PC-9 (cell line): Measurements from ENCODE around the gene ANKDD1A. TPM values are rescaled to one million over a fixed set of nuclear protein-coding genes. Genes with fewer than 3 reads are reported as not detected.
A peak's percentile ranks its signal among the peaks of the same experiment; 100 is the strongest.

ENCODE experiments used
- BruUV-seq: library from RNA; stranded (reverse); fragments of 400-500 nt; replicated peaks from 2 replicates; lab custom pipeline; 2021; lab: Mats Ljungman, UMichigan
- CTCF ChIA-PET: fragments of 300-600 bp; sonication (Branson Sonifier 250); formaldehyde crosslinking; loops from one replicate; lab custom pipeline; 2022; ENCODE audit warnings: antibody characterized with exemption; lab: Charles Lee
- POLR2A ChIA-PET: fragments of 300-600 bp; sonication (Branson Sonifier 250); formaldehyde crosslinking; loops from one replicate; lab custom pipeline; 2022; ENCODE audit warnings: antibody characterized with exemption; ENCODE audit not compliant: unreplicated experiment; lab: Charles Lee
- DNase-seq, 2 experiments: peaks; one replicate each; pipeline versions ENCODE4 v3.0.0 to v3.0.0-alpha.2; 2015 to 2022; ENCODE audit warnings: mixed read lengths in 1 of 2
- H2AFZ ChIP-seq: fragments of 200-600 bp; sonication (generic); 2 replicates; pipeline ENCODE4 v1.8.1; 2017; ENCODE audit warnings: antibody characterized with exemption
- H3F3A ChIP-seq: fragments of 200-600 bp; sonication (generic); 2 replicates; pipeline ENCODE4 v1.8.1; 2017; ENCODE audit warnings: antibody characterized with exemption, mild to moderate bottlenecking, low read depth; ENCODE audit not compliant: insufficient read depth
- H3K27ac ChIP-seq: fragments of 200-600 bp; sonication (generic); 2 replicates; pipeline ENCODE4 v1.6.1; 2016; ENCODE audit warnings: mixed run types
- H3K27me3 ChIP-seq: fragments of 200-600 bp; sonication (generic); 2 replicates; pipeline ENCODE4 v1.6.1; 2016; ENCODE audit warnings: low read depth, mixed run types; ENCODE audit not compliant: insufficient read depth
- H3K36me3 ChIP-seq: fragments of 200-600 bp; sonication (generic); 2 replicates; pipeline ENCODE4 v1.6.1; 2016; ENCODE audit warnings: low read depth, mixed run types
- H3K4me1 ChIP-seq: fragments of 200-600 bp; sonication (generic); replicated peaks from 2 replicates; pipeline ENCODE4 v1.6.1; 2016; ENCODE audit warnings: mixed run types; ENCODE audit not compliant: insufficient read depth
- H3K4me2 ChIP-seq: fragments of 200-600 bp; sonication (generic); 2 replicates; pipeline ENCODE4 v1.6.1; 2017; ENCODE audit warnings: mixed run types
- H3K4me3 ChIP-seq: fragments of 200-600 bp; sonication (generic); 2 replicates; pipeline ENCODE4 v1.6.1; 2016; ENCODE audit warnings: mixed run types
- H3K79me2 ChIP-seq: fragments of 200-600 bp; sonication (generic); 2 replicates; pipeline ENCODE4 v1.6.1; 2017; ENCODE audit warnings: low read depth, mixed run types
- H3K9me2 ChIP-seq: fragments of 200-600 bp; sonication (generic); 2 replicates; pipeline ENCODE4 v1.8.1; 2017; ENCODE audit warnings: mild to moderate bottlenecking; ENCODE audit not compliant: insufficient read depth
- H3K9me3 ChIP-seq: fragments of 200-600 bp; sonication (generic); 2 replicates; pipeline ENCODE4 v1.8.1; 2016; ENCODE audit warnings: low read depth; ENCODE audit not compliant: insufficient read depth
- H4K20me1 ChIP-seq: fragments of 200-600 bp; sonication (generic); 2 replicates; pipeline ENCODE4 v1.8.1; 2017; ENCODE audit not compliant: insufficient read depth
- CTCF ChIP-seq: fragments of 200-600 bp; sonication (generic); conservative IDR thresholded peaks from 2 replicates; pipeline ENCODE4 v1.6.1; 2017; ENCODE audit warnings: mixed run types, antibody characterized with exemption, mild to moderate bottlenecking, moderate library complexity
- EZH2 ChIP-seq: fragments of 200-600 bp; sonication (generic); IDR thresholded peaks from 2 replicates; pipeline ENCODE4 v1.8.0; 2017; ENCODE audit warnings: antibody characterized with exemption, low read depth
- intact Hi-C: fragments of 100-400 bp; cut with micrococcal nuclease; formaldehyde crosslinking; loops from one replicate; pipeline ENCODE4 v1.10.0; 2022; ENCODE audit not compliant: unreplicated experiment
- total RNA-seq: library from RNA; stranded (reverse); gene quantifications from 2 replicates; pipeline ENCODE4 v1.2.3, GENCODE V29; 2021

Gene ANKDD1A
- total RNA-seq, 1 experiment from 2014 or later = 14.2 TPM

GRCh38 chr15:64985366-64986033, 73.8 kb downstream of the ANKDD1A start:
- 0 out of 2 replicates have a peak, but pooled peaks cover 4% of the 10 kb centered on the region for H3K36me3 ChIP-seq
- peak overlapping the region; percentile 23; the same call in 1 of the 2 replicates for H3K27ac ChIP-seq
- no peaks in the 10 kb centered on the region for H3K27me3 ChIP-seq
- intact Hi-C loops = no loop called here
- POLR2A ChIA-PET = no interaction called here
- H2AFZ ChIP-seq = no peak overlapping the region
- BruUV-seq = no TSS peak
- H3K79me2 ChIP-seq = peaks cover 29% of the 10 kb centered on the region
- H3K9me2 ChIP-seq = no peaks in the 10 kb centered on the region
- no peak overlapping the region for H3K4me3 ChIP-seq
- H3K9me3 ChIP-seq = no peaks in the 10 kb centered on the region
- no peak overlapping the region for H3K4me2 ChIP-seq
- 0 out of 2 replicates have a peak, but pooled peaks cover 4% of the 10 kb centered on the region for H3F3A ChIP-seq
- TF ChIP-seq CTCF = no peak
- TF ChIP-seq EZH2 = no peak
- peak in 1 of 2 experiments; percentile 45 for DNase-seq
- no peaks in the 10 kb centered on the region for H4K20me1 ChIP-seq
- peaks cover 7% of the 10 kb centered on the region; the same call in 1 of the 2 replicates for H3K4me1 ChIP-seq
- CTCF ChIA-PET = no interaction called here

- intact Hi-C loops = no loop called here
- no peaks in the 10 kb centered on the region for H4K20me1 ChIP-seq
- no peaks in the 10 kb centered on the region for H3K9me2 ChIP-seq
- H3K4me1 ChIP-seq = peaks cover 10% of the 10 kb centered on the region; the same call in 1 of the 2 replicates
- H3K4me3 ChIP-seq = no peak overlapping the region
- no peak overlapping the region for H2AFZ ChIP-seq
- ChIA-PET CTCF (no interaction called here), POLR2A (no interaction called here)
- H3K4me2 ChIP-seq = peak overlapping the region; percentile 31; the same call in 1 of the 2 replicates
- no peaks in the 10 kb centered on the region for H3K9me3 ChIP-seq
- H3K27ac ChIP-seq = no peak overlapping the region
- no TSS peak for BruUV-seq
- TF ChIP-seq EZH2 (no peak), CTCF (no peak)
- H3K36me3 ChIP-seq = 0 out of 2 replicates have a peak, but pooled peaks cover 4% of the 10 kb centered on the region
- H3K27me3 ChIP-seq = no peaks in the 10 kb centered on the region
- no peak for DNase-seq
- peaks cover 29% of the 10 kb centered on the region for H3K79me2 ChIP-seq
- H3F3A ChIP-seq = 0 out of 2 replicates have a peak, but pooled peaks cover 4% of the 10 kb centered on the region
Measured at GRCh38 chr15:64987136-64987535, 75.4 kb downstream of the ANKDD1A start.

GRCh38 chr15:64989416-64990167, 77.9 kb downstream of the ANKDD1A start, which contains the start of gene SPG21:
SPG21 (minus strand) TSS chr15:64989914; CDS start chr15:64983569, 6,345 bp downstream.
- H3F3A ChIP-seq = peaks cover 4% of the 10 kb centered on the region; the same call in 1 of the 2 replicates
- DNase-seq = peak; percentile 70 to 97
- ChIA-PET CTCF (no interaction called here), POLR2A (interaction anchor here (0.6 to 0.7 kb wide), 2 partner anchors 144 to 438 kb away, joined by 5 to 10 read pairs; partner anchors contain the start of gene PDCD7)
- H3K27ac ChIP-seq = peak within 1 kb of the TSS; percentile 63
- H3K27me3 ChIP-seq = no peaks in the 10 kb centered on the region
- intact Hi-C loops = no loop called here
- H3K4me2 ChIP-seq = peak within 1 kb of the TSS; percentile 91
- no TSS peak for BruUV-seq
- H2AFZ ChIP-seq = peak within 1 kb of the TSS; percentile 93
- H4K20me1 ChIP-seq = no peaks in the 10 kb centered on the region
- H3K36me3 ChIP-seq = no peaks in the 10 kb centered on the region
- peaks cover 29% of the 10 kb centered on the region for H3K79me2 ChIP-seq
- H3K9me2 ChIP-seq = no peaks in the 10 kb centered on the region
- no peak for TF ChIP-seq CTCF
- no peak for TF ChIP-seq EZH2
- peaks cover 10% of the 10 kb centered on the region; the same call in 1 of the 2 replicates for H3K4me1 ChIP-seq
- no peaks in the 10 kb centered on the region for H3K9me3 ChIP-seq
- peak within 1 kb of the TSS; percentile 87 for H3K4me3 ChIP-seq
